Prostate gland (tissue), 2 donors: ENCODE data around the gene MRNIP. TPM values are rescaled to one million over a fixed set of nuclear protein-coding genes. Genes with fewer than 3 reads are reported as not detected.

Experiments used
- DNase-seq: peaks from one replicate; pipeline ENCODE4 v3.0.0-alpha.2; 2019; ENCODE audit warnings: low spot score
- H3K27ac ChIP-seq, 2 donors: fragments of 200-600 bp; sonication (generic); 2 replicates each; pipeline ENCODE4 v1.5.1; 2017 to 2019
- H3K27me3 ChIP-seq: fragments of 200-600 bp; sonication (generic); replicated peaks from 2 replicates; pipeline ENCODE4 v1.5.1; 2019; ENCODE audit not compliant: insufficient read depth
- H3K36me3 ChIP-seq, 2 donors: fragments of 200-600 bp; sonication (generic); 1 replicate in 1 of 2; 2 replicates in 1 of 2; pipeline versions ENCODE4 v1.5.1 to v1.8.1; 2017 to 2019
- H3K4me1 ChIP-seq: fragments of 200-600 bp; sonication (generic); replicated peaks from 2 replicates; pipeline ENCODE4 v1.5.1; 2019
- H3K4me3 ChIP-seq, 2 donors: fragments of 200-600 bp; sonication (generic); 2 replicates each; pipeline ENCODE4 v1.5.1; 2017 to 2019
- H3K9me3 ChIP-seq: fragments of 200-600 bp; sonication (generic); 2 replicates; pipeline ENCODE4 v1.5.1; 2017
- POLR2A ChIP-seq: fragments of 450-650 bp; IDR thresholded peaks from one replicate; pipeline ENCODE4 v1.6.1; 2016; ENCODE audit warnings: antibody characterized with exemption, mild to moderate bottlenecking
- POLR2AphosphoS5 ChIP-seq: sonication (generic); formaldehyde crosslinking; IDR thresholded peaks from one replicate; pipeline ENCODE4 v1.6.1; 2017; ENCODE audit warnings: antibody characterized with exemption
- WGBS: methylation state at CpG from one replicate; pipeline ENCODE4 v1.1.5; 2018; 5-methylcytosine and 5-hydroxymethylcytosine counted together
- intact Hi-C: fragments of 100-400 bp; cut with DNase I; formaldehyde crosslinking; loops from one replicate; pipeline ENCODE4 v1.14.2; 2022
- total RNA-seq, 2 donors: library from RNA; depleted of rRNA; stranded (reverse); fragments of >200 nt; gene quantifications; one replicate each; pipeline ENCODE4 v1.1.0, GENCODE V29; 2016
- TF ChIP-seq, protein P1 (sequence below), 4 experiments: fragments of 200-600 bp in 2 of 4; fragments of 450-650 bp in 2 of 4; sonication (generic) in 2 of 4; IDR thresholded peaks; 1 replicate in 3 of 4; 2 replicates in 1 of 4; pipeline ENCODE4 v1.5.1; 2016 to 2019; ENCODE audit warnings: antibody characterized with exemption in 4 of 4, mild to moderate bottlenecking in 2 of 4, moderate library complexity in 2 of 4

The MRNIP gene
- total RNA-seq, 2 donors from 2014 or later: 30.0 to 55.2 TPM

GRCh38 chr5:179821298-179822058, 37.1 kb downstream of the MRNIP start:
- under 1% methylated on average over 40 of the region's 54 CpGs for WGBS
- Histone ChIP-seq H3K4me3 (peak overlapping the region; percentile 98 to 100), H3K9me3 (no peaks in the 10 kb centered on the region), H3K27ac (peak overlapping the region; percentile 100), H3K27me3 (no peaks in the 10 kb centered on the region), H3K4me1 (peaks cover 32% of the 10 kb centered on the region), H3K36me3 (peaks cover 23 to 31% of the 10 kb centered on the region in 2 donors)
- DNase-seq: peak; percentile 97
- TF ChIP-seq POLR2A (peak; percentile 97), POLR2AphosphoS5 (peak; percentile 99)
- TF ChIP-seq, protein P1, sequence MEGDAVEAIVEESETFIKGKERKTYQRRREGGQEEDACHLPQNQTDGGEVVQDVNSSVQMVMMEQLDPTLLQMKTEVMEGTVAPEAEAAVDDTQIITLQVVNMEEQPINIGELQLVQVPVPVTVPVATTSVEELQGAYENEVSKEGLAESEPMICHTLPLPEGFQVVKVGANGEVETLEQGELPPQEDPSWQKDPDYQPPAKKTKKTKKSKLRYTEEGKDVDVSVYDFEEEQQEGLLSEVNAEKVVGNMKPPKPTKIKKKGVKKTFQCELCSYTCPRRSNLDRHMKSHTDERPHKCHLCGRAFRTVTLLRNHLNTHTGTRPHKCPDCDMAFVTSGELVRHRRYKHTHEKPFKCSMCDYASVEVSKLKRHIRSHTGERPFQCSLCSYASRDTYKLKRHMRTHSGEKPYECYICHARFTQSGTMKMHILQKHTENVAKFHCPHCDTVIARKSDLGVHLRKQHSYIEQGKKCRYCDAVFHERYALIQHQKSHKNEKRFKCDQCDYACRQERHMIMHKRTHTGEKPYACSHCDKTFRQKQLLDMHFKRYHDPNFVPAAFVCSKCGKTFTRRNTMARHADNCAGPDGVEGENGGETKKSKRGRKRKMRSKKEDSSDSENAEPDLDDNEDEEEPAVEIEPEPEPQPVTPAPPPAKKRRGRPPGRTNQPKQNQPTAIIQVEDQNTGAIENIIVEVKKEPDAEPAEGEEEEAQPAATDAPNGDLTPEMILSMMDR (IDR thresholded peaks at IDR 0.05): peak in 1 of 4 experiments; percentile 37
- intact Hi-C loops: loop anchor here (2.0 to 5.0 kb wide), 3 partner anchors 15 to 124 kb away; partner anchors contain the start of genes CANX, MGAT4B and MRNIP

DNA sequence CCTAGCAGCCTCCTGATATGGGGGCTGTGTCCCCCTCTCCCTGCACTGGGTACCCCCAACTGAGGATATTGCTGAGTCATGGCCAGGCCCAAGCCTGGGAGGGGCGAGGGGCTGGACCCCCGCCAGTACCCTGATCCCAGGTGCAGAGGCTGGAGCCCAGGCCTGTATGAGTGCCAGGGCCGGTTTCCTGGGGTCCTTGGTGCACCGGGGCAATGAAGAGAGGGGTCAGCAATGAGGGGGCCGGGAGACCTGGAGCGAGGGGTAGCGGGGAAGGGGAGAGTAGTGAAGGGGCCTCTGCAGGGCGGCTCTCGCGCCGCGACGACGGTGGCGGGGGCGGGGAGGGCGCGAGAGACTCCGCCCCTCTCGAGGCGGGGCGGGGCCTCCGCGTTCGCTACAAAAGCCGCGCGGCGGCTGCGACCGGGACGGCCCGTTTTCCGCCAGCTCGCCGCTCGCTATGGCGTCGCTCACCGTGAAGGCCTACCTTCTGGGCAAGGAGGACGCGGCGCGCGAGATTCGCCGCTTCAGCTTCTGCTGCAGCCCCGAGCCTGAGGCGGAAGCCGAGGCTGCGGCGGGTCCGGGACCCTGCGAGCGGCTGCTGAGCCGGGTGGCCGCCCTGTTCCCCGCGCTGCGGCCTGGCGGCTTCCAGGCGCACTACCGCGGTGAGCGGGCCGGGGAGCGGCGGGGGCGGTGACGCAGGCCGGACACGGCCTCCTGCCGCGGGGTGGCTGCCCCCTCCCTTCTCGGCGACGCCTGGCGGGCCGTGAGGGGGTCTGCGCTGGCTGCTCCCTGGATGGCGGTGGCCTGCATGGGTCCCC, 37.9 kb downstream of the MRNIP start, which contains the start of gene SQSTM1:
TSS of gene SQSTM1 (plus strand) at position 423 of the 815 bp plus-strand sequence. CDS start at position 455, 32 bp downstream.
- 2% methylated on average over 47 of the region's 81 CpGs for whole genome bisulfite sequencing
- Histone ChIP-seq H3K27me3 (no peaks in the 10 kb centered on the region), H3K4me1 (peaks cover 32% of the 10 kb centered on the region), H3K4me3 (peak within 1 kb of the TSS; percentile 98 to 100), H3K36me3 (peaks cover 23% of the 10 kb centered on the region in 2 donors), H3K27ac (peak within 1 kb of the TSS; percentile 100), H3K9me3 (no peaks in the 10 kb centered on the region)
- intact Hi-C loops: loop anchor here (2.0 to 5.0 kb wide), 3 partner anchors 14 to 123 kb away; partner anchors contain the start of genes CANX, MGAT4B and MRNIP
- TF ChIP-seq, protein P1 (IDR thresholded peaks at IDR 0.05): peak in 2 of 4 experiments; percentile 21 to 37
- TF ChIP-seq POLR2A: peak; percentile 100
- peak; percentile 91 for TF ChIP-seq POLR2AphosphoS5
- DNase-seq: peak; percentile 74

DNA sequence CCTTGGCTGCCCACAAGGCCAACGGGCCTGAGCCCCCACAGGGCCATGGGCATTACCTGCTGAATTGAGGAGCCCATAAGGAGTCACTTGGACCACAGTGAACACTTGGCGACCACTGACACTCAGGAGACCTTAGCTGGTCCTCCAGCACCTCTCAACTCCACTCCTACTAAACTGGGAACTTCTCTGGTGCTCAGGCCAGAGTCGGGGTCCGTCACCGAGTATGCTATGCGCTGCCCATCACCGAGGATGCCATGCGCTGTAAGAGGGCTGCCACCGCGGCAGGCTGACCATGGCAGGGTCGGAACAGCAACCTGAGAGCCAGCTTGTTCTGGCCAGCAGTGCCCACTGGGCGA, 38.5 kb downstream of the MRNIP start:
- Histone ChIP-seq H3K27ac (peak overlapping the region; percentile 100), H3K9me3 (no peaks in the 10 kb centered on the region), H3K36me3 (peaks cover 17% of the 10 kb centered on the region in 2 donors), H3K4me1 (peaks cover 29% of the 10 kb centered on the region), H3K4me3 (peak overlapping the region; percentile 98 to 100), H3K27me3 (no peaks in the 10 kb centered on the region)
- WGBS: 27% methylated on average over 7 of the region's 12 CpGs
- DNase-seq: no peak
- TF ChIP-seq POLR2A (no peak), POLR2AphosphoS5 (no peak)
- TF ChIP-seq, protein P1 (IDR thresholded peaks at IDR 0.05): no peak
- intact Hi-C loops: loop anchor here (2.0 to 5.0 kb wide), 3 partner anchors 13 to 123 kb away; partner anchors contain the start of genes CANX, MGAT4B and MRNIP

DNA sequence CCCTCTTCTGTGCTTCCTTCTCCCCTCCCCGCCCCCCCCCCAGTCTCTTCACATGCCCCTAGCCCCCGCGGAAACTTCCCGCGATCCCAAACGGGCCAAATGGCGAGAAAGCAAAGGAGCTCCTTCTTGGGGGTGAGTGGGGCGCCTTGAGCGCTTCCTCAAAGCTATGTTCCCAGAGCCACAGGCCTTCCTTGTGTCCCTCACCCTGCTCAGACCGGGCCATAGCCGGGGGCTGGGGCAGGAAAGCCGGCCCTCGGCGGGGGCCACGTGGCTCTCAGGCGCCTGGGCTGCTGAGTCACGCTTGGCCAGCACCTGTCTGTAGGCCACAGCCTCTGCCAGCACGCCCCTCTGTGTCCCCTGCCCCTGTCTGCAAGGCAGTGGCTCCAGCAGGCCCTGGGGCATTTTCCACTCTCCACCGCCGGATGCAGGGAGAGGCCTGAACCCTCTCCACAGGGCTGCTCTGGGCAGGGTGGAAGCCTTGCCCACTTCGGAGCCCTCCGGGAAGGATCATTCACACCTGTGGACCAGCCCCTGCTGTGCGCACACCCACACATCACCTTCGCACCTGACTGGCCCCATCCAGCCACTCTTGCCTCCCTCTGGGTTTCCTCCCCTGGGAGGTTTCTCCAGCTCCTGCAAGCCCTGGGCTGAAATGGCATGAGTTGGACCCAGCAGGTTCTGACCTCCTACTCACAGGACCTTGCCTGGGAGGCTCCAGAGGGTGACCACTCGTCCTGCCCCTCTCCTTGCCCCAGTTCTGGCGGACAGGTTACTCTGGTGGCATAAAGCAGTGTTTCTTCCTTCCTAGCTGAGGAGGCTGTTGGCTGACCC, 39.1 kb downstream of the MRNIP start:
- Histone ChIP-seq H3K27ac (peak overlapping the region; percentile 100), H3K4me3 (peak overlapping the region; percentile 33 to 98), H3K36me3 (peaks cover 11% of the 10 kb centered on the region in 2 donors), H3K27me3 (no peaks in the 10 kb centered on the region), H3K4me1 (peaks cover 27% of the 10 kb centered on the region), H3K9me3 (no peaks in the 10 kb centered on the region)
- 20% methylated on average over 26 of the region's 26 CpGs for WGBS
- DNase-seq: peak; percentile 59
- intact Hi-C loops: loop anchor here (2.0 to 5.0 kb wide), 3 partner anchors 13 to 122 kb away; partner anchors contain the start of genes CANX, MGAT4B and MRNIP
- TF ChIP-seq POLR2A (peak; percentile 18), POLR2AphosphoS5 (no peak)
- TF ChIP-seq, protein P1 (IDR thresholded peaks at IDR 0.05): no peak
